ENCODE measurements around the gene COL6A2. TPM values are rescaled to one million over a fixed set of nuclear protein-coding genes. Genes with fewer than 3 reads are reported as not detected.

Gene COL6A2
- polyA plus RNA-seq, 2 of the 4 experiments (the other 2 are of a cell fraction): 2.3 to 13.1 TPM

- FAIRE-seq (no peak), DNase-seq (ENCODE audit: low read depth in 1 of 2, low spot score in 1 of 2) (no peak), ATAC-seq (no peak)
- POLR2A ChIA-PET: no interaction called here
- peaks cover 10% of the 10 kb centered on the region; the same call in 2 of the 3 replicates for H3K9me3 ChIP-seq
- H3K4me2 ChIP-seq: no peak overlapping the region
- no peak overlapping the region for H3K27ac ChIP-seq
- H3K4me3 ChIP-seq: no peak overlapping the region
- H3K4me1 ChIP-seq: no peaks in the 10 kb centered on the region
- WGBS (ENCODE audit: missing lambda C conversion rate): 21% methylated on average over 4 of the region's 4 CpGs
- CTCF ChIA-PET: no interaction called here
- TF ChIP-seq CBX8 (IDR thresholded peaks at IDR 0.05) (no peak), ZC3H11A (IDR thresholded peaks at IDR 0.05) (no peak), KDM5A (IDR thresholded peaks at IDR 0.05) (no peak), TP53 (CRISPR knock-in tag; IDR thresholded peaks at IDR 0.05) (no peak), EHMT2 (IDR thresholded peaks at IDR 0.05; ENCODE audit: low read depth) (no peak), CTCF (IDR thresholded peaks at IDR 0.05) (no peak), ZSCAN20 (CRISPR knock-in tag; IDR thresholded peaks at IDR 0.05) (no peak)
- TF ChIP-seq, protein P1, sequence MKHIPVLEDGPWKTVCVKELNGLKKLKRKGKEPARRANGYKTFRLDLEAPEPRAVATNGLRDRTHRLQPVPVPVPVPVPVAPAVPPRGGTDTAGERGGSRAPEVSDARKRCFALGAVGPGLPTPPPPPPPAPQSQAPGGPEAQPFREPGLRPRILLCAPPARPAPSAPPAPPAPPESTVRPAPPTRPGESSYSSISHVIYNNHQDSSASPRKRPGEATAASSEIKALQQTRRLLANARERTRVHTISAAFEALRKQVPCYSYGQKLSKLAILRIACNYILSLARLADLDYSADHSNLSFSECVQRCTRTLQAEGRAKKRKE (CRISPR knock-in tag; IDR thresholded peaks at IDR 0.05; ENCODE audit: low read depth): no peak
Observed at GRCh38 chr21:46178961-46179360, 81.0 kb downstream of the COL6A2 start.

Small RNAs within 50 kb of the gene (small RNA-seq; reads per million reads assigned to genes)
- gene PSMA6P3: 0 reads per million in 6 experiments

Other genes with a start within 250 kb of the COL6A2 start
- 3.3 and 3.9 TPM in 2 replicates for gene COL6A1, start 116.3 kb upstream of the COL6A2 start, polyA plus RNA-seq (2011; rRNA removed)
- gene COL6A1, start 116.3 kb upstream of the COL6A2 start, polyA plus RNA-seq (2017; fragmentation: RNase III; extraction: RNeasy Plus Mini Kit Qiagen cat#74134 plus additional on column Dnase treatment): 18.3 to 21.3 TPM (median 19.5 TPM) in 3 replicates
- not detected in 2 replicates for gene FTCD, start 57.5 kb downstream of the COL6A2 start, polyA plus RNA-seq (2011; rRNA removed)
- not detected in 3 replicates for gene FTCD, start 57.5 kb downstream of the COL6A2 start, polyA plus RNA-seq (2017; fragmentation: RNase III; extraction: RNeasy Plus Mini Kit Qiagen cat#74134 plus additional on column Dnase treatment)
- gene SPATC1L, start 86.3 kb downstream of the COL6A2 start, polyA plus RNA-seq (2011; rRNA removed): not detected in 2 replicates
- gene SPATC1L, start 86.3 kb downstream of the COL6A2 start, polyA plus RNA-seq (2017; fragmentation: RNase III; extraction: RNeasy Plus Mini Kit Qiagen cat#74134 plus additional on column Dnase treatment): 0.08 to 0.14 TPM in 2 of 3 replicates, not detected in the other
- gene LSS, start 130.7 kb downstream of the COL6A2 start, polyA plus RNA-seq (2011; rRNA removed): 9.5 and 13.2 TPM in 2 replicates
- gene LSS, start 130.7 kb downstream of the COL6A2 start, polyA plus RNA-seq (2017; fragmentation: RNase III; extraction: RNeasy Plus Mini Kit Qiagen cat#74134 plus additional on column Dnase treatment): 13.1 to 22.0 TPM (median 19.7 TPM) in 3 replicates
- gene MCM3AP, start 187.5 kb downstream of the COL6A2 start, polyA plus RNA-seq (2011; rRNA removed): 43.6 and 45.3 TPM in 2 replicates
- gene MCM3AP, start 187.5 kb downstream of the COL6A2 start, polyA plus RNA-seq (2017; fragmentation: RNase III; extraction: RNeasy Plus Mini Kit Qiagen cat#74134 plus additional on column Dnase treatment): 38.2 to 42.9 TPM (median 41.2 TPM) in 3 replicates
- 36.6 and 45.4 TPM in 2 replicates for gene YBEY, start 188.2 kb downstream of the COL6A2 start, polyA plus RNA-seq (2011; rRNA removed)
- gene YBEY, start 188.2 kb downstream of the COL6A2 start, polyA plus RNA-seq (2017; fragmentation: RNase III; extraction: RNeasy Plus Mini Kit Qiagen cat#74134 plus additional on column Dnase treatment): 31.8 to 33.7 TPM (median 32.4 TPM) in 3 replicates
- gene C21orf58, start 225.8 kb downstream of the COL6A2 start, polyA plus RNA-seq (2011; rRNA removed): 3.2 TPM in 2 replicates
- 7.4 to 8.7 TPM (median 8.5 TPM) in 3 replicates for gene C21orf58, start 225.8 kb downstream of the COL6A2 start, polyA plus RNA-seq (2017; fragmentation: RNase III; extraction: RNeasy Plus Mini Kit Qiagen cat#74134 plus additional on column Dnase treatment)
- 11.1 and 11.5 TPM in 2 replicates for gene PCNT, start 226.0 kb downstream of the COL6A2 start, polyA plus RNA-seq (2011; rRNA removed)
- gene PCNT, start 226.0 kb downstream of the COL6A2 start, polyA plus RNA-seq (2017; fragmentation: RNase III; extraction: RNeasy Plus Mini Kit Qiagen cat#74134 plus additional on column Dnase treatment): 13.3 to 15.5 TPM (median 14.6 TPM) in 3 replicates

All from A549 (cell line).